ENCODE measurements around the gene FXR1.

The FXR1 gene

DNA sequence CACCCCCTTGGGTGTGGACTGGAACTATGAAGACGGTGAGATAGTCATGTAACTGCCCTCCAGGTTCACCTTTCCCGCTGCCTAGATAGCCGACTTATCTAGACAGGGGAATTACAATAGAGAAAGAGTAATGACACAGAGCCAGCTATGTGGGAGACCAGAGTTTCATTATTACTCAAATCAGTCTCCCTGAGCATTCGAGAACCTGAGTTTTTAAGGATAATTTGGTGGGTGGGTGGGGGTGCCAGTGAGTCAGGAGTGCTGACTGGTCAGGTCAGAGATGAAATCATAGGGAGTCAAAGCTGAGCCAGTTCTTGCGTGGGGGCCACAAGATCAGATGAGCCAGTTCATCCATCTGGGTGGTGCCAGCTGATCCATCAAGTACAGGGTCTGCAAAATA lies 96.8 kb downstream of the FXR1 start:
- no peak for DNase-seq

DNA sequence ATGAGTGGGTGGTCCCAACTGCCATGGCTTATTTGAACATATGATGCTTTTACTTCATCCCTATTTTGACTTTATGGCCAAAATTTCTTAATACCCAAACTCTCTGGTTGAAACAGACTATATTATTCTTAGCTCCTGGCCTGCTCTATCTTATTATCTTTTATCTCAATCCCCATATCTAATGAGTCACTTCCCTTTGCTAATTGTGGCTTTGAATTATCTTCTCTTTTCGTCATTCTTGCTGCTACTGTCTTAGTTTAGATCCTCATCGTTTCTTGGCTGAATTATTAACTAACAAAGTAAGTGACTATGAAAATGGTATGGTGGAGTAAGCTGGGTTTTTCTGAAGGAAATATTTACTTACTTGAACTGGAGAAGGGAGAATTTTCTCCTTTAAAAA lies 105.2 kb downstream of the FXR1 start:
- no peak for DNase-seq

DNA sequence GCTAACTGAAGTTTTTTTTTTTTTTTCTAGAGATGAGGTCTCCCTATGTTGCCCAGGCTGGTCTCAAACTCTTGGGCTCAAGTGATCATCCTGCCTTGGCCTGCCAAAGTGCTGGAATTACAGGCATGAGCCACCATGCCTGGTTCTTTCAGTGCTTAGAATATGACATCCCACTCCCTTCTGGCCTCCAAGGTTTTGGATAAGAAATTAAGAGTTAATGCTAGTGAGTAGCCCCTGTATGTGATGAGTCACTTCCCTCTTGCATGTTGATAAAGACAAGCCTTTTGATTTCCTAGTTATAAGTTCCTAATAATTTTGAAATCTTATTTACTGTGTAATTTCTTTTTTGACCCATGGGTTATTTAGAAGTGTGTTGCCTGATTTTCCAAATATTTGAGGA lies 112.7 kb downstream of the FXR1 start:
- no peak for DNase-seq

DNA sequence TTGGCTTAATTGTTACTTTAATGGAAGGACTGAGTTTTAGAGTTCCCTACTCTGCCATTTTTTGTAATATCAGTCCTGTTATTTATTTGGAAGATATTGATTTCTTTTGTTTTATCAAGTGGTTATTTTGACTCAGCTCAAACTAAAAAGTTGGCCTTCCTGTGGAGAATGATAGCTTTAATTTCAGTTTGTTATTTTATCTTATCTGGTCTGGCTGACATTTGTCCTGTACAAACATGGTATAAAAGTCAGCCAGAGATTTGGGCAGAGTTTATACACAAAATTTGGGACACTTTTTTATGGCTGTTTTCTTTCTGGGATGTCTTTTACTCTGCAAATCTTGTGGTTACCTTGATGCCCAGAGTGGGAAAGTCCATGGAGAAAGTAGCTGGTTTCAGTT lies 118.5 kb downstream of the FXR1 start:
- DNase-seq = no peak

All from NCI-H1048 (cell line).